SK-N-SH (cell line): Measurements from ENCODE around the gene EEFSEC.

Experiments used
- CHD2 ChIP-seq: fragments of 150-350 bp; IDR thresholded peaks from 2 replicates; pipeline ENCODE4 v1.6.1; 2018; ENCODE audit warnings: low read length; ENCODE audit not compliant: partially characterized antibody
- CTCF ChIP-seq: fragments of 200-600 bp; sonication (generic); IDR thresholded peaks from 2 replicates; pipeline ENCODE4 v1.6.1; 2017; ENCODE audit warnings: antibody characterized with exemption, mild to moderate bottlenecking, moderate library complexity
- EP300 ChIP-seq, 2 experiments: IDR thresholded peaks; 2 replicates each; pipeline versions ENCODE4 v1.4.0 to v1.6.1; 2012; ENCODE audit warnings: borderline replicate concordance in 1 of 2, low read depth in 1 of 2, low read length in 1 of 2
- IRF3 ChIP-seq: fragments of 150-350 bp; IDR thresholded peaks from 2 replicates; pipeline ENCODE4 v1.6.1; 2016; ENCODE audit warnings: mild to moderate bottlenecking, low read depth, low read length
- MEF2A ChIP-seq: IDR thresholded peaks from 2 replicates; pipeline ENCODE4 v1.4.0; 2012; ENCODE audit warnings: low read depth, borderline replicate concordance
- NRF1 ChIP-seq: IDR thresholded peaks from 2 replicates; pipeline ENCODE4 v1.6.1; 2012; ENCODE audit warnings: low read depth, mild to moderate bottlenecking, low read length
- PBX3 ChIP-seq: IDR thresholded peaks from 2 replicates; pipeline ENCODE4; 2012
- POLR2AphosphoS5 ChIP-seq: IDR thresholded peaks from 2 replicates; pipeline ENCODE4 v1.6.1; 2012; ENCODE audit warnings: low read depth, low read length
- RAD21 ChIP-seq: IDR thresholded peaks from 2 replicates; pipeline ENCODE4 v1.6.1; 2012; ENCODE audit warnings: mild to moderate bottlenecking, low read length
- SIN3A ChIP-seq: IDR thresholded peaks from 2 replicates; pipeline ENCODE4 v1.6.1; 2012; ENCODE audit warnings: low read depth, mild to moderate bottlenecking, low read length, moderate library complexity, borderline replicate concordance
- TF ChIP-seq, protein P1 (sequence below): IDR thresholded peaks from 2 replicates; pipeline ENCODE4 v1.6.1; 2012; ENCODE audit warnings: mild to moderate bottlenecking, low read depth, low read length, moderate library complexity
- TF ChIP-seq, protein P2 (sequence below): IDR thresholded peaks from 2 replicates; pipeline ENCODE4 v1.4.0; 2012; ENCODE audit warnings: low read depth, borderline replicate concordance
- TF ChIP-seq, protein P3 (sequence below): fragments of 150-350 bp; IDR thresholded peaks from 2 replicates; pipeline ENCODE4 v1.6.1; 2017; ENCODE audit warnings: antibody characterized with exemption, low read length, low read depth, borderline replicate concordance

DNA sequence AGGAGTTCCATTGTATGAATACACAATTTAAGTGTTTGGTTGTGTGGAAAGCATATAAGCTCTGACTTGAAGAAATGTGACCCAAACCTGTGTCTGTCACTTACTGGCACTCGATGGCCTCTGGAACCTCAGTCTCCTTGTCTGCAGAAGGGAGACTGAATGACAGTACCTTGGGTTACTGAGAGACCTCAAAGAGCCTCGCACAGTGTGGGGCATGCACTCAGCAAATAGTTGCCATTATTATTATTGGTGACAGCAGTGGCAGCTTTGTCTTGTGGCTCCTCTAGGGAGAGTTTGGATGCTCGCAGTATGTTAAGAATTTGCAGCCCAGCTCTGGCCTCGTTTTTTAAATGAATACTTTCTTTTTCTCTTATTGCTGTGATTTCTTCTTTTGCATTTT is 43.4 kb downstream of the EEFSEC start:
- no peak for TF ChIP-seq POLR2AphosphoS5
- no peak for TF ChIP-seq IRF3
- TF ChIP-seq CTCF: no peak
- TF ChIP-seq SIN3A: no peak
- no peak for TF ChIP-seq NRF1
- TF ChIP-seq, protein P1, sequence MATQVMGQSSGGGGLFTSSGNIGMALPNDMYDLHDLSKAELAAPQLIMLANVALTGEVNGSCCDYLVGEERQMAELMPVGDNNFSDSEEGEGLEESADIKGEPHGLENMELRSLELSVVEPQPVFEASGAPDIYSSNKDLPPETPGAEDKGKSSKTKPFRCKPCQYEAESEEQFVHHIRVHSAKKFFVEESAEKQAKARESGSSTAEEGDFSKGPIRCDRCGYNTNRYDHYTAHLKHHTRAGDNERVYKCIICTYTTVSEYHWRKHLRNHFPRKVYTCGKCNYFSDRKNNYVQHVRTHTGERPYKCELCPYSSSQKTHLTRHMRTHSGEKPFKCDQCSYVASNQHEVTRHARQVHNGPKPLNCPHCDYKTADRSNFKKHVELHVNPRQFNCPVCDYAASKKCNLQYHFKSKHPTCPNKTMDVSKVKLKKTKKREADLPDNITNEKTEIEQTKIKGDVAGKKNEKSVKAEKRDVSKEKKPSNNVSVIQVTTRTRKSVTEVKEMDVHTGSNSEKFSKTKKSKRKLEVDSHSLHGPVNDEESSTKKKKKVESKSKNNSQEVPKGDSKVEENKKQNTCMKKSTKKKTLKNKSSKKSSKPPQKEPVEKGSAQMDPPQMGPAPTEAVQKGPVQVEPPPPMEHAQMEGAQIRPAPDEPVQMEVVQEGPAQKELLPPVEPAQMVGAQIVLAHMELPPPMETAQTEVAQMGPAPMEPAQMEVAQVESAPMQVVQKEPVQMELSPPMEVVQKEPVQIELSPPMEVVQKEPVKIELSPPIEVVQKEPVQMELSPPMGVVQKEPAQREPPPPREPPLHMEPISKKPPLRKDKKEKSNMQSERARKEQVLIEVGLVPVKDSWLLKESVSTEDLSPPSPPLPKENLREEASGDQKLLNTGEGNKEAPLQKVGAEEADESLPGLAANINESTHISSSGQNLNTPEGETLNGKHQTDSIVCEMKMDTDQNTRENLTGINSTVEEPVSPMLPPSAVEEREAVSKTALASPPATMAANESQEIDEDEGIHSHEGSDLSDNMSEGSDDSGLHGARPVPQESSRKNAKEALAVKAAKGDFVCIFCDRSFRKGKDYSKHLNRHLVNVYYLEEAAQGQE: no peak
- TF ChIP-seq EP300 (IDR thresholded peaks at IDR 0.05; ENCODE audit: borderline replicate concordance in 1 of 2, low read depth in 1 of 2, low read length in 1 of 2): no peak
- TF ChIP-seq, protein P2, sequence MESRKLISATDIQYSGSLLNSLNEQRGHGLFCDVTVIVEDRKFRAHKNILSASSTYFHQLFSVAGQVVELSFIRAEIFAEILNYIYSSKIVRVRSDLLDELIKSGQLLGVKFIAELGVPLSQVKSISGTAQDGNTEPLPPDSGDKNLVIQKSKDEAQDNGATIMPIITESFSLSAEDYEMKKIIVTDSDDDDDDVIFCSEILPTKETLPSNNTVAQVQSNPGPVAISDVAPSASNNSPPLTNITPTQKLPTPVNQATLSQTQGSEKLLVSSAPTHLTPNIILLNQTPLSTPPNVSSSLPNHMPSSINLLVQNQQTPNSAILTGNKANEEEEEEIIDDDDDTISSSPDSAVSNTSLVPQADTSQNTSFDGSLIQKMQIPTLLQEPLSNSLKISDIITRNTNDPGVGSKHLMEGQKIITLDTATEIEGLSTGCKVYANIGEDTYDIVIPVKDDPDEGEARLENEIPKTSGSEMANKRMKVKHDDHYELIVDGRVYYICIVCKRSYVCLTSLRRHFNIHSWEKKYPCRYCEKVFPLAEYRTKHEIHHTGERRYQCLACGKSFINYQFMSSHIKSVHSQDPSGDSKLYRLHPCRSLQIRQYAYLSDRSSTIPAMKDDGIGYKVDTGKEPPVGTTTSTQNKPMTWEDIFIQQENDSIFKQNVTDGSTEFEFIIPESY: no peak
- no peak for TF ChIP-seq CHD2
- TF ChIP-seq RAD21: no peak
- TF ChIP-seq, protein P3, sequence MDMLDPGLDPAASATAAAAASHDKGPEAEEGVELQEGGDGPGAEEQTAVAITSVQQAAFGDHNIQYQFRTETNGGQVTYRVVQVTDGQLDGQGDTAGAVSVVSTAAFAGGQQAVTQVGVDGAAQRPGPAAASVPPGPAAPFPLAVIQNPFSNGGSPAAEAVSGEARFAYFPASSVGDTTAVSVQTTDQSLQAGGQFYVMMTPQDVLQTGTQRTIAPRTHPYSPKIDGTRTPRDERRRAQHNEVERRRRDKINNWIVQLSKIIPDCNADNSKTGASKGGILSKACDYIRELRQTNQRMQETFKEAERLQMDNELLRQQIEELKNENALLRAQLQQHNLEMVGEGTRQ: no peak
- no peak for TF ChIP-seq PBX3
- TF ChIP-seq MEF2A: no peak
